ENCODE data around the gene LAMC3.
"Not testable (repeated sequence)": the region's sequence is repeated elsewhere in the genome, so short reads cannot be mapped to it uniquely, and the experiment has no call there.

The LAMC3 gene

DNA sequence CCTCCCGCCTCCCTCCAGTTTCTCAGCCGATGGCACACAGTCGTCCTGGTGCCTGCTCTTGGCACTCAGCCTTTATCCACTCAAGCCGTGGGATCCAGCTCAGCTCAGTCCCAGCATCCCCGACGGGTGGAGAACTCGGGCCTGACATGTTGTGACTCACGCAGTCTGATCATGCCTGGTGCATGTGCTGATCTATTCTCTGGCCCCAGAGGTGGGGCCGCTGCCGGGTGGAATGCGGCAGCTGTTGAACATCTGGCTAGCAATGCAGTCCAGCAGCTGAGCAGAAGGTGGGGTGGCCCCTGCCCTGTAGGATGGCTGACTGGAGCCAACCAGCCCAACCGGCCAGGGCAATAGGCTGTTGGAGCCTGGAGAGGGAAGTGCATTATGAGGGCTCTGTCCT, 85.6 kb downstream of the LAMC3 start:
- DNase-seq (ENCODE audit: insufficient read length), result no peak
- no peak for FAIRE-seq
- TF ChIP-seq POLR2AphosphoS5 (IDR thresholded peaks at IDR 0.05; ENCODE audit: low read depth, low read length), result no peak
- no peak for TF ChIP-seq TAF1 (IDR thresholded peaks at IDR 0.05; ENCODE audit: borderline replicate concordance, low read depth, low read length)
- no peak for TF ChIP-seq POLR2A (IDR thresholded peaks at IDR 0.05; ENCODE audit: low read depth, low read length)

- TF ChIP-seq POLR2A (IDR thresholded peaks at IDR 0.05; ENCODE audit: low read depth, low read length) (no peak), TAF1 (IDR thresholded peaks at IDR 0.05; ENCODE audit: borderline replicate concordance, low read depth, low read length) (no peak), POLR2AphosphoS5 (IDR thresholded peaks at IDR 0.05; ENCODE audit: low read depth, low read length) (no peak)
- FAIRE-seq, result no peak
- DNase-seq (ENCODE audit: insufficient read length), result no peak
Observed at GRCh38 chr9:131095666-131096268, 86.8 kb downstream of the LAMC3 start.

GRCh38 chr9:131096269-131097125, 87.5 kb downstream of the LAMC3 start, which contains the start of gene AIF1L:
Gene AIF1L (plus strand): TSS chr9:131096531. CDS start chr9:131096630, 99 bp downstream.
- no peak for TF ChIP-seq POLR2A (IDR thresholded peaks at IDR 0.05; ENCODE audit: low read depth, low read length)
- TF ChIP-seq POLR2AphosphoS5 (IDR thresholded peaks at IDR 0.05; ENCODE audit: low read depth, low read length), result no peak
- no peak for TF ChIP-seq TAF1 (IDR thresholded peaks at IDR 0.05; ENCODE audit: borderline replicate concordance, low read depth, low read length)
- DNase-seq (ENCODE audit: insufficient read length), result no peak
- FAIRE-seq, result no peak

- FAIRE-seq (no peak), DNase-seq (ENCODE audit: insufficient read length) (no peak)
- TF ChIP-seq POLR2AphosphoS5 (IDR thresholded peaks at IDR 0.05; ENCODE audit: low read depth, low read length), result no peak
- TF ChIP-seq POLR2A (IDR thresholded peaks at IDR 0.05; ENCODE audit: low read depth, low read length), result no peak
- no peak for TF ChIP-seq TAF1 (IDR thresholded peaks at IDR 0.05; ENCODE audit: borderline replicate concordance, low read depth, low read length)
Observed at GRCh38 chr9:131097126-131097947, 88.4 kb downstream of the LAMC3 start.

GRCh38 chr9:131097948-131098278, 88.9 kb downstream of the LAMC3 start:
- TF ChIP-seq POLR2A (IDR thresholded peaks at IDR 0.05; ENCODE audit: low read depth, low read length) (no peak), TAF1 (IDR thresholded peaks at IDR 0.05; ENCODE audit: borderline replicate concordance, low read depth, low read length) (no peak), POLR2AphosphoS5 (IDR thresholded peaks at IDR 0.05; ENCODE audit: low read depth, low read length) (no peak)
- DNase-seq (ENCODE audit: insufficient read length) (no peak), FAIRE-seq (no peak)

DNA sequence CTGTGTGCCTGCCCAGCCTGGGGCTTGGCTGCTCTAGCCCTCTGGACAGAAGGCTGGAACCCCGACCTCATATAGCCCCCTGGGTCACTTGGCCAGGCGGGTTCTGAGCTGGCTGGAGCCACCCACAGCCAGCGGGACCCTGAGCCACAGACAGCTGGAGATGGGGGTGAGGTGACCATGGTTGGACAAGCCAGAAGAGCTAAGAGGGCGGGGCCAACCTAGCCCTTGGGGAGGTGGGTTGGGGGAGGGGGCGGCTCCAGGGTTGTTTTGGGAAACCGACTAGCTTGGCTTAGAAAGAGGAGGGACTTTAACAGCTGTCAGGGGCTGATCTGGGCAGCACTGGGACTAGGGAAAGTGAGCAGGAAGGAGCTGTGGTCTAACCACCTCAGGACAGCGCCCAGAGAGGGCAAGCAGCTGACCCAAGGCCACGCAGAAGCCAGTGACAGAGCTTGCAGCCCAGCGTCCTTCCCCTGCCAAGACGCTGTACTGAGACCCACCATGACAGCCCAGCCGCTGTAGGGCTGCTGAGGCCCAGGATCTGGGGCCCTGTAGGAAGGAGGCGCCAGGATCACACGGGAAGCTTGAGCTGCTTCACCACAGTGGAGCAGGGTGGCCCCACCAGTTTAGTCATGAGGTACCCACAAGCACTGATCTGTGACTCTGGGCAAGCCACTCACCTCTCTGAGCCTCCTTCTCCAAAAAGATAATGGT, 89.6 kb downstream of the LAMC3 start:
- FAIRE-seq, result no peak
- no peak for DNase-seq (ENCODE audit: insufficient read length)

GRCh38 chr9:131099102-131099606, 90.2 kb downstream of the LAMC3 start:
- FAIRE-seq (no peak), DNase-seq (ENCODE audit: insufficient read length) (no peak)
- TF ChIP-seq POLR2AphosphoS5 (IDR thresholded peaks at IDR 0.05; ENCODE audit: low read depth, low read length), result no peak
- TF ChIP-seq TAF1 (IDR thresholded peaks at IDR 0.05; ENCODE audit: borderline replicate concordance, low read depth, low read length), result no peak
- TF ChIP-seq POLR2A (IDR thresholded peaks at IDR 0.05; ENCODE audit: low read depth, low read length), result no peak

More for the DNA sequence above, 89.6 kb downstream of the LAMC3 start:
- no peak for TF ChIP-seq POLR2A (IDR thresholded peaks at IDR 0.05; ENCODE audit: low read depth, low read length)
- TF ChIP-seq TAF1 (IDR thresholded peaks at IDR 0.05; ENCODE audit: borderline replicate concordance, low read depth, low read length), result no peak
- TF ChIP-seq POLR2AphosphoS5 (IDR thresholded peaks at IDR 0.05; ENCODE audit: low read depth, low read length), result no peak

GRCh38 chr9:131099845-131100244, 90.9 kb downstream of the LAMC3 start:
- not testable (repeated sequence) for DNase-seq (ENCODE audit: insufficient read length); FAIRE-seq

- FAIRE-seq (no peak), DNase-seq (ENCODE audit: insufficient read length) (no peak)
- TF ChIP-seq POLR2AphosphoS5 (IDR thresholded peaks at IDR 0.05; ENCODE audit: low read depth, low read length) (no peak), POLR2A (IDR thresholded peaks at IDR 0.05; ENCODE audit: low read depth, low read length) (no peak), TAF1 (IDR thresholded peaks at IDR 0.05; ENCODE audit: borderline replicate concordance, low read depth, low read length) (no peak)
Observed at GRCh38 chr9:131100445-131100844, 91.5 kb downstream of the LAMC3 start.

GRCh38 chr9:131101207-131101964, 92.4 kb downstream of the LAMC3 start:
- DNase-seq (ENCODE audit: insufficient read length), result no peak
- FAIRE-seq, result no peak
- no peak for TF ChIP-seq POLR2AphosphoS5 (IDR thresholded peaks at IDR 0.05; ENCODE audit: low read depth, low read length)
- TF ChIP-seq POLR2A (IDR thresholded peaks at IDR 0.05; ENCODE audit: low read depth, low read length), result no peak
- no peak for TF ChIP-seq TAF1 (IDR thresholded peaks at IDR 0.05; ENCODE audit: borderline replicate concordance, low read depth, low read length)

All from GM12892 (cell line).